Omental fat pad (tissue), 4 donors: ENCODE data around the gene ERI3. TPM values are rescaled to one million over a fixed set of nuclear protein-coding genes. Genes with fewer than 3 reads are reported as not detected.

ENCODE experiments used
- ATAC-seq: fragments of 150-250 bp; one replicate; pipeline ENCODE4 v1.9.1; 2016; ENCODE audit warnings: mild to moderate bottlenecking, moderate library complexity; ENCODE audit not compliant: low FRiP score
- DNase-seq: peaks from one replicate; pipeline ENCODE4 v3.0.0-alpha.2; 2019; ENCODE audit warnings: low spot score
- CTCF ChIP-seq, 3 donors: fragments of 450-650 bp; IDR thresholded peaks; one replicate each; pipeline ENCODE4 v1.5.1; 2016 to 2017; ENCODE audit warnings: antibody characterized with exemption in 3 of 3, mild to moderate bottlenecking in 3 of 3, moderate library complexity in 2 of 3
- total RNA-seq, 4 donors: library from RNA; depleted of rRNA; stranded (reverse); fragments of >200 nt; gene quantifications; one replicate each; pipeline ENCODE4 v1.1.0, GENCODE V29; 2016

ERI3 gene
- total RNA-seq, 4 donors from 2014 or later, result 27.6 to 36.3 (median 31.2) TPM

- ATAC-seq (no peak), DNase-seq (no peak)
- TF ChIP-seq CTCF (IDR thresholded peaks at IDR 0.05), result no peak
Measured at GRCh38 chr1:44338136-44338535, 16.9 kb downstream of the ERI3 start.

- ATAC-seq (no peak), DNase-seq (no peak)
- no peak for TF ChIP-seq CTCF (IDR thresholded peaks at IDR 0.05)
Measured at GRCh38 chr1:44336668-44337067, 18.4 kb downstream of the ERI3 start.

- ATAC-seq, result no peak
- no peak for DNase-seq
- TF ChIP-seq CTCF (IDR thresholded peaks at IDR 0.05), result no peak
Measured at GRCh38 chr1:44334968-44335367, 20.1 kb downstream of the ERI3 start.

- no peak for TF ChIP-seq CTCF (IDR thresholded peaks at IDR 0.05)
- DNase-seq, result no peak
- ATAC-seq, result no peak
Measured at GRCh38 chr1:44333376-44333775, 21.7 kb downstream of the ERI3 start.

- ATAC-seq (no peak), DNase-seq (no peak)
- TF ChIP-seq CTCF (IDR thresholded peaks at IDR 0.05), result no peak
Measured at GRCh38 chr1:44332505-44332904, 22.6 kb downstream of the ERI3 start.

GRCh38 chr1:44330935-44331334 lies 24.1 kb downstream of the ERI3 start:
- no peak for ATAC-seq
- TF ChIP-seq CTCF (IDR thresholded peaks at IDR 0.05), result no peak

GRCh38 chr1:44328671-44329416 lies 26.2 kb downstream of the ERI3 start:
- ATAC-seq (no peak), DNase-seq (no peak)
- no peak for TF ChIP-seq CTCF (IDR thresholded peaks at IDR 0.05)

More at GRCh38 chr1:44330935-44331334, 24.1 kb downstream of the ERI3 start:
- DNase-seq, result no peak
